IPS DF 19.7 (cell line): ENCODE data around the gene LRRN2.

Experiments used
- DNase-seq: peaks from one replicate; pipeline ENCODE4 v3.0.0-alpha.2; 2013; ENCODE audit warnings: low read depth, low spot score

The LRRN2 gene

GRCh38 chr1:204663644-204664383, 21.7 kb downstream of the LRRN2 start:
- no peak for DNase-seq

GRCh38 chr1:204662530-204662929, 23.0 kb downstream of the LRRN2 start:
- DNase-seq = no peak

- no peak for DNase-seq
Observed at GRCh38 chr1:204660509-204660908, 25.0 kb downstream of the LRRN2 start.

- no peak for DNase-seq
Observed at GRCh38 chr1:204659056-204659455, 26.5 kb downstream of the LRRN2 start.

- no peak for DNase-seq
Observed at GRCh38 chr1:204658295-204658694, 27.2 kb downstream of the LRRN2 start.

- DNase-seq = no peak
Observed at GRCh38 chr1:204653590-204654340, 31.8 kb downstream of the LRRN2 start.

GRCh38 chr1:204652497-204652896, 33.0 kb downstream of the LRRN2 start:
- no peak for DNase-seq

GRCh38 chr1:204651843-204652421, 33.6 kb downstream of the LRRN2 start:
- peak; percentile 47 for DNase-seq

- no peak for DNase-seq
Observed at GRCh38 chr1:204650911-204651570, 34.5 kb downstream of the LRRN2 start.

GRCh38 chr1:204649721-204650521, 35.6 kb downstream of the LRRN2 start:
- no peak for DNase-seq

GRCh38 chr1:204648576-204648975, 37.0 kb downstream of the LRRN2 start:
- no peak for DNase-seq

GRCh38 chr1:204647805-204648153, 37.8 kb downstream of the LRRN2 start:
- no peak for DNase-seq

- DNase-seq = peak; percentile 47
Observed at GRCh38 chr1:204647114-204647804, 38.3 kb downstream of the LRRN2 start.

- no peak for DNase-seq
Observed at GRCh38 chr1:204645666-204646065, 39.9 kb downstream of the LRRN2 start.

GRCh38 chr1:204645251-204645650, 40.3 kb downstream of the LRRN2 start:
- DNase-seq = no peak

GRCh38 chr1:204643503-204643902, 42.0 kb downstream of the LRRN2 start:
- DNase-seq = no peak

- DNase-seq = no peak
Observed at GRCh38 chr1:204641936-204642335, 43.6 kb downstream of the LRRN2 start.

GRCh38 chr1:204641455-204641854, 44.1 kb downstream of the LRRN2 start:
- DNase-seq = no peak

- no peak for DNase-seq
Observed at GRCh38 chr1:204640578-204640977, 45.0 kb downstream of the LRRN2 start.

GRCh38 chr1:204634260-204634910, 51.2 kb downstream of the LRRN2 start:
- DNase-seq = no peak
